GM21447 (cell line): ENCODE results near the gene SGMS1.
"Not testable (repeated sequence)": the region's sequence is repeated elsewhere in the genome, so short reads cannot be mapped to it uniquely, and the experiment has no call there.

Source experiments
- ATAC-seq: cut with Tn5 transposase; IDR thresholded peaks from one replicate; pipeline ENCODE4 v1.9.1; 2021; ENCODE audit not compliant: unreplicated experiment

SGMS1 gene

DNA sequence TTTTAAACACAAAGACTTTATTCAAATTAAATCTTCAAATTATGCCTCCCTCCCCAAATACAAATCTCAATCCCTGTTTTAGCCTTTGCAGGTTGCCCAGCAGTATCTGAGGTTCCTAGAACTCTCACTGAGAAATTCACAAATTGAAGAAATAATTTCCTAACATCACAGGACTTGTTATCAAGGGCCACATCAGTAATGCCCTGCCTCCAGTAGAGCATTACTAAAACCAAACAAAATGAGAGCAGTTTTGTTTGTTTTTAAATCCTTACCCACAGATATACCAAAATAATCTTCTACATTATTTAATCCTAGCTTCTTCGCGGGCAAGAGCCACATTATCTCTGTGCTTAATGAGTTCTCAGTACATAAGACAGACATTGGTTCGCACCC lies 152.2 kb downstream of the SGMS1 start:
- ATAC-seq: no peak

DNA sequence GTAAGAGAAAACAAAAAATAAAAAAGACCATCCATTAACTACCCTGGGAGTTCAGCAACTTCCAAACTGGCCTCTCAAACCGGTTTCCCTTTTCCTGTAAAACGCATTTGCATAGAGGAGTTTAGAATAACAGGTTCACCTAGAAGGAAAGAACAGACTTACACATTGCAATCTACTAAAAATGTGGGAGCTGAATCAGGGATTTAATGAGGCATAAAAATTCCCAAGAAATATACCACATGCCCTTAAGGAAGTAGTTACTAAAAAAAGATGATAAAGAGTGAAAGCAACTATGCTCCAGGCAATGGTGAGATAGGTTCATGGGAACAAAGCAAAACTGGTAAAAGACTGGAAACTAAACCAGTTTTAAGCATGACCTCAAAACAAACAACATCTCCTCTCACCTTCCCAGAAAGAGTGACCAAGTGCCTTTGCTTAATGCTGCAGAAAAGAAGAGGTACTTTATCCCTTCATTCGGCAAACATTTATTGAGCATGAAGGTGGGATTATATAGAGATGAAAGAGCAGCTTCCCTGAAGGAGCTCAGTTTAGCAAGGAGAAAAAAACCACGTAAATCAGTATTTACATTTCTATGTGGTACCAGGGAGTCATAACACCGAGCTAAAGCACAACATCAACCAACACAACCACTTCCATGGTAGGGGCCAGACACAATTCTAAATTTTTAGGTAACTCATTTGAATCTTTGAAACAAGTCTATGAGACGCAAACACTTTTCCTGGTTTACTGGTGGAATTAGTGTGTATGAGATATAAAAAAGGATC lies 152.8 kb downstream of the SGMS1 start:
- no peak for ATAC-seq

DNA sequence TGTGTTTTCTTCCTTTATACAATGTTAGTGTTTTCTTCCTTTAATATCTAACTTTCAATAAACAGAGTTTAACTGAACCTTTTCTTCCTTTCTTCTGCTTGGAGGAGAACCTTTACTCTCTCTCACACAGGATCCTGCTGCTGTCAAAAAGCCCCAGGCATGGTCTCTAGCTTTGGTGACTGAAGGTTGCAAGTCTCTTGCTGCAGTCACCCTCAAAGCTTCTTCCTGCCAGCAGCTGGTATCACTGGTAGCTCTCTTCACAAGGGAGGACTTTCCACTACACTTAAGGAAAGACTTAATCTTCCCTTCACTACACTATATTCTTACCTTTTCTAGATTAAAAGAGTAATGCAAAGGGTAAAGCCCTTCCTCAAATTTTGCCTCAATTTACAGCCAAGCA lies 153.4 kb downstream of the SGMS1 start:
- ATAC-seq: peak; percentile 63

DNA sequence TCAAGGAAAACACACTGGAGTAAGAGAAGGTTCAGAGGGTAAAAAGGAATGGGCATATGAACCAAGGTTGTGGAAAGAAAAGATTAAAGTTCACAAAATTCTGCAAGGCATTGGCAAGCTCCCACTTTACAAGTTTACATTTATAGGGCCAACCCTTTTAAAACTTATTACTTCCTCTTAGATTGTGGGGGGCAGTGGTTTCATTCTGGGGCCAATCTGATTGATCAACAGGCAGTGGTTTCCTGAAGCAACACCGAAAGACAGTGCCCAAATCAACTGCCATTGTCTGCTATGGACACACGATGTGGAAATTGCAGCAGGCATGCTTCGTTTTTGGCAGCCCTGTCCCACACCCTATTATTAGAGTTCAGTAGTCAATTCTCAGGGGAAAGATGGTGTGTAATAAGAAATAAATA lies 154.0 kb downstream of the SGMS1 start:
- ATAC-seq: no peak

DNA sequence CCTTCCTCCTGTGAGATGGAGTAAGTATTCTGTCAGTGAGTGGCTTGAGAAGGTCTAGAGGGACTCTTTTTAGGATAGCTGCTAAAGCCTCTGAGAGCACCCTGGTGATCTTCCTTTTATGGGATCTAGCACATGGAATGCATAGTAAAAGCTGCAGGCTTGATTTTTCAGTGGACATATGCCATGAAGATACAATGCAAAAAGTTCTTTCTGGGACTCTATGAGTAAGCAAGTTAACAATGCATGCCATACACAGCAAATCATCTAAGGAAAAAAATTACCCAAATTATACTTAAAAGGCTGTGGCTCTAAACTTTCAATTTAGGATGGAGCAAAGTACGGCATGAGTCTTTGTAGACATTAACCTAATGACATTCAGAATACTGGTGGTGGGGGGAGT lies 154.5 kb downstream of the SGMS1 start:
- ATAC-seq: no peak

DNA sequence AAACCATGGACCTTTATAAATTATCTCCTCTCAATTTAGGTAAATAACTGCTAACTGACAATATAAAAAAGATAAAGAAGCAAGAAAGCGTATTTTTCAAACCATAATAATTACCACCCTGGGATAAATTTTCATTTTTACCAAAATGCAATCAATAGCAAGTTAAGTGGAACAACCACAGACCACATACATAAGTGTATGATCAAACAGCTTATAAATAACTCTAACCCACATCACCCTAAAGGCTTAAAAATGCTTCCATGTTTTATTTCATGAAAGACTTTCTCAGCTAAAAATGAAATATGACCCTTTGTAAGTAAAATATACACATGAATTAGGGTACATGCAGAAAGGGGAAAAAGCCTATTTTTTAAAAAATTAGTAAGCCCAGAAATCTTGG lies 156.5 kb downstream of the SGMS1 start:
- no peak for ATAC-seq

DNA sequence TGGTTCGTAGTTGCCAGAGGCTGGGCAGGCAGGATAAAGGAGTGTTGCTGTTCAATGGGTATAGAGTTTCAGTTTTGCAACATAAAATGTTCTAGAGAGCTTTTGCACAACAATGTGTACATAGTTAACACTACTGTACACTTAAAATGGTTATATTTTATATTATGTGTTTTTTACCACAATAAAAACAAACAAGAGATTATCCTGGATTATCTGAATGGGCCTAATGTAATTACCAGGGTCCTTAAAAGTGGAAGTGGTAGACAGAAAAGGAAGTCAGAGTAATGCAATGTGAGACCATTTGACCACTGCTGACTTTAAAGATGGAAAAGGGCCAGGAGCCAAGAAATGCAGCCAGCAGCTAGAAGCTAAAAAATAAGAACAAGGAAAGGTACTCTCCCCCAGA lies 159.7 kb downstream of the SGMS1 start:
- no peak for ATAC-seq

DNA sequence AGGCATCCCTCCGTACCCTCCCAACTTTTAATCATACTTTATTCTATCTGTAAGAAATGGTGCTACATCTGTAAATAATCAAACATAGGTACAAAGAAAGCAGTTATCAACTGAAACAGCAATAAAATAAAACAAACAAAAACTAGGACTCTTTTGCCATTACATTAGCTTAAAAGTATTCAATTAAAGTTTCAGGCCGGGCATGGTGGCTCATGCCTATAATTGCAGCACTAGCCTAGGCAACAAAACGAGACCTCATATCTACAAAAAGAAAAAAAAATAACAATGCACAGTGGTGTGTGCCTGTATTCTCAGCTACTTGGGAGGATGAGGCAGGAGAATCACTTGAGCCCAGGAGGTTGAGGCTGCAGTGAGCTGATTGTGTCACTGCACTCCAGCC lies 161.9 kb downstream of the SGMS1 start:
- ATAC-seq: no peak

DNA sequence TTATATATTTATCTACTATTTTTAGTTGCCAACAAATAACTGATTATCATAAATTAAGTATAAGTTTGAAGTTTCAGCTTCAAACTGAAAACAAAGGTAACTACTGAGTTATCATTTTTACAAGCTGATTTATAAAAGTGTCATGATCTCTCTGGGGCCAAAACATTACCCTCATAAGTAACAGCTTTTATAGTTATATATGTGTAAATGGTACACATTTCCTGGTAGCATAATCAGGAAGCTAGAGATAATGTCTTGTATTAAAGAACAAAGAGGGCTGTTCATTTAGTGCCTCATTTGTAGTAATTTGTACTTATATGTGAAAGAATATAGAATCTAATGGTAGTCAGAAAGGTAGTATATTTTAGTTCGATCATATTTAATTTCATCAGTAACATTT lies 162.6 kb downstream of the SGMS1 start:
- no peak for ATAC-seq

DNA sequence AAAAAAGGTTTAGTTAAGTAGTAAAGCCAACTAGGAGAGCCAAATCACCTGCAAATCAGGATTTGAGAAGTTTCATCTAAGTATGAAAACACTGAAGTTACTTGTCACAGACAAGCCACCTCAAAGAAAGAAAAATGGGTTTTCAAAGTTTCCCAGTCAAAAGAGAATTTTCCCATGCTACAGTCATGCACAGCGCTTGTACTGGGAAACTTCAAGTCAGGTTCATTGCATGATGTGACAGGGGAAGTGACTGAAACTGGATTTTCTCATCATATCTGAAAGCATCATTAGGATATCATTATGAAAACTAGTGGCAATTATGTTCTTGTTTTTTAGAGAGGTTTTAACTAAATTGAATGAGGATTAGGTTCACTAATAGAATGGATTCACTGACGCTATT lies 167.0 kb downstream of the SGMS1 start:
- peak; percentile 40 for ATAC-seq

DNA sequence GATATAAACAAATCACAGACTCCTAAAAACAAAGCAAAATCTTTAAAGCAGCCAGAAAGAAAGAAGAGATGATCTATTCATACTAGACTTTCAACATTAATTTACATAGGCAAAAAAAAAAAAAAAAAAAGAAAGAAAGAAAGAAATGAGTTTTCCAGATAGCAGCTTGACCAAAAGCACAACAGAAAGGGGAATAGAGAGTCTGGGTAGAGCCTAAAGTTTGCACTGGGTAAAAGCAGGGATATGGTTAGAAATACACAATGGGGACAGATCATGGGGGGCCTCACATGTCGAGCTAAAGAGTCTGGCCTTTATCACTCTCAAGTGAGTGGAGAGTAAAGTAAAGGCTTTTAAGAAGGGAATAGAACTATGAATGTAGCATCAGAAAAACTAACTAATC lies 169.8 kb downstream of the SGMS1 start:
- peak; percentile 34 for ATAC-seq

DNA sequence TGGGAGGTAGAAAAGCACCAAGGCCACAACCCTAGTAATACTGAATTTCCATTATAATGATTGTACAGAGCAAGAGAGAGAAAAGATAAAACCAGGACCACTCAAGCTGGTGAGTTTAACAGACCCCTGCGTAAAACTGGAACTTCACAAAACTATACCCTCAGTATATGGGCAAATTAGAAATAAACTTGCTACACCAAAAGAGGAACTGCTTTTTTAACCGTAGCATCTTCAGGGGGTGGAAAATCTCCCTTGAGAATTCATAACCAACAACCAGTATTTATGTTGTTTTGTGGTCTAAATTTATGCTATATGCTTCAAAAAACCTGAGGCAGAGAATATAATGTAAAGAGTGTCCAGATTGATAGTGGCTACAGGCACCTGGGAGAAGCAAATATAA lies 171.2 kb downstream of the SGMS1 start:
- ATAC-seq: no peak

DNA sequence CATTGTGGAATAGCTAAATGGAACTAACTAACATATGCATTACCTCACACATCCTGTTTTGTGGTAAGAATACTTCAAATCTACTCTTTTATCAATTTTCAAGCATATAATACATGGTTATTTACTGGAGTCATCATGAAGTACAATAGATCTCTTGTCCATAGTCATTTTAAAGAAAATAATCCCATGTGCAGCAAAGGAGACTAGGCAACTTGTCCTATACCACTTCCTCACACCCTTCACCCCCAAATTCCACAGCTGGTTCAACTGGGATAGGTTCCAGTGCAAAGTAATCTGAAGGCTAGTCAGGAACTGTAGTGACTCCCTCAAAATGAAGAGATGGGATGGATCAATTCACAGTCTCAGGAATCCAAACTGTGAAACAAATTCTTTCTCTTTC lies 176.1 kb downstream of the SGMS1 start:
- no peak for ATAC-seq

DNA sequence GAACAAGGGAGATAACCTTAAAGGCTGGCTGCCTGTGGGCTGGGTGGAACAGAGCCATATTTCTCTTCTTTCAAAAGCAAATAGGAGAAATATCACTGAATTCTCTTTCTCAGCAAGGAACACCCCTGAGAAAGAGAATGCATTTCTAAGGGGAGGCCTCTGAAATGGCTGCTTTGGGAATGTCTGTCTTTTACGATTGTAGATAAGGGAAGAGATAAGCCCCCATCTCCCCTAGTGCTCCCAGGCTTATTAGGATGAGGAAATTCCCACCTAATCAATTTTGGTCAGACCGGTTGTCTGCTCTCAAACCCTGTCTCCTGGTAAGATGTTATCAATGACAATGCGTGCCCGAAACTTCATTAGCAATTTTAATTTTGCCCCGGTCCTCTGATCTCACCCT lies 178.0 kb downstream of the SGMS1 start:
- ATAC-seq: not testable (repeated sequence)

DNA sequence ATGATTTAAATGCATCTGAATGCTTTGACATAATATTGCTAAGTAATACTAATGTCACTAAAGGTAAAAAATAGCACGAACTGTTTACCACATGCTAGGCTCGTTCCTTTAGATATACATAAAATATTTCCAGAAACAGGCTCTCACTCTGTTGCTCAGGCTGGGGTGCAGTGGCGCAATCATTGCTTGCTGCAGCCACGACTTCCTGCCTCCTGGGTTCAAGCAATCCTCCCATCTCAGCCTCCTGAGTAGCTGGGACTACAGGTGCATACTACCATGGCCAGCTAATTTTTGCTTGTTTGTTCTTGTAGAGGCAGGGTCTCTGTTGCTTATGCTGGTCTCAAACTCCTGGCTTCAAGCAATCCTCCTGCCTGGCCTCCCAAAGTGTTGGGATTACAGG lies 183.3 kb downstream of the SGMS1 start:
- no peak for ATAC-seq

DNA sequence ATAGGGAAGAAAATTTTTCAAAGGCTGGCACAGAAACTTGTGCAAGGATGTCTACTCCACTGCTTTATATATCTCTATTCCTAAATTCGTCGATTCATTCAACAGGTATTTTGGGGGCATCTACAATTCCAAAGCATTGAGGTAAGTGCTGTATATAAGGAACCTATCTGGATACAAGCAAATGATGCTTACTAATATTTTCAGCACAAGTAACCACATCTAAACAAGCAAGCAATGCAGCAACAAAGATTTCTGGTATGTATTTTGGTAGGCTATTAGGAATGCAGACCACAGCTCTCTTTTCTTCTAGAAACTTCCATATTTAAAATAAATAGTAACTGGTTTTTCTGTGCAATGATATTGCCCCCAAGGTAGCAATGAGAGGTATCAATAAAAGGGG lies 183.9 kb downstream of the SGMS1 start:
- no peak for ATAC-seq

DNA sequence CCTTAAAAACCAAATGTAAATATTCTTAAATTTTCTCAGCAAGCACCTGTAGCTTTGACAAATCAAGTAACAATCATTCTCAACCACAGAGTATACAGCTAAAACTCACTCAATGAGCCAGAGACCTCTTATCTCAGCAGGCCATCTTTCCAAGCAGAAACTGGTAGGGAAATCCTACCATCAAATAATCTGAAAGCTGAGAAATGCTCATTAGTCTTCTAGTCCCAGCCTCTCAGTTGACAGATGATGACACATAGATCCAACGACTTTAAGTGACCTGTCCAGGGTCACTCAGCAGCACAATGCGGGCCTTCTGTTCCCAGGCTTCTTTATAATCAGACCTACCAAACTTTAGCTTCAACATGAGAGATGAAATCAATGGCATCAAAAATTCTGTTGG lies 184.6 kb downstream of the SGMS1 start:
- ATAC-seq: no peak

DNA sequence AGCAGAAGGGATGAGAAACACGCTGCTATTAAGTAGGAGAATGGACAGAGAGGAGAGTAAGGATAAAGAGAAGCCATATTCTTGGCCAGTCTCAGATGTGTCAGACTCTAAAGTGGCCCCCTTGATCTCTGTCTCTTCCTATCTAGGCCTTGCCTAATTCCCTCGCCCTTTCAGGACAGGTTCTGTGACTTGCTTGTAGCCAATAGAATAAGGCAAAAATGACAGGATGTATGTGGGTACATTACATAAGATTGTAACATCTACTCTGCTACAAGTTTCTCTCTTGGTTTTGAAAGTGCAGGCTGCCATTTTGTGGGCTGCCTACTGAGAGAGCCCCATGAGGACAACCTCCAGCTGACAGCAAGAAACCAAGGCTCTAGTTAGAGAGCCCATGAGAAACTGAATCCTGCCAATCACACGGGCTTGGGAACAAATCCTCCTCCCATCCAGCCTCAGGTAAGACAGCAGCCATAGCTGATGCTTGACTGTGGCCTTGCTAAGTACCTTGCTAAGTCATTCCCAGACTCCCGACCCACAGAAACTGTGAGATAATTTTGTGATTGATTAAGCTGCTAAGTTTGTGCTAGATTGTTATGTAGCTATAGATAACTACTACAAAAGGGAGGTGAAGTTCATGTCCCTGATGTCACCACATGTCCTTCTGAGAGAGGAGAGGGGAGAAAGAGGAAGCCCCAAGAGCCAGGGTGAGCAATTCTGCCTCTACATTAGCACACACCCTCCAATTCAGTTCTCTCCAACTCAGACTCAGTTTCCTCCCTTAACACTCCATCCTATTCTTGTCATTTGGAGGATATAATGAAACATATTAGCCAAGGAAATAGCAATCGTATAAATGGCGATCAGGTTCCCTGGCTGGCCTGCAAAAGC lies 185.5 kb downstream of the SGMS1 start:
- no peak for ATAC-seq

DNA sequence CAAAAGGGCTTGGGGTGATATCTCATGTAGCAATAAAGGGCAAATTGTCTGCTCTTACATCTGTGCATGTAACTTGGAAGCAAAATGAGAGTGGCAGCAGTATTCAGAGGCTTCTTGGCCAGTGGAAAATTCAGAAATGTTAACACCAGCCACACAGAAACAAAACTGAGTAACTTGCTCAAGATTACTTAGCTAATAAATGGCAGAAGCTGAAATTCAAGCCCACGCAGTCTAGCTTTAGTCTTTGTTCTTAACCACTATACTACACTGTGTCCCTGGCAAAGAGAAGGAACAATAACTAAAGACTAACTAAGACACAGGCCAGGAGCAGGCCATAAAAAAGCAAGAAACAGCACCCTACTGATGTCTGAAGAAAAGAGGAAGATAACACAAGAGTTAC lies 186.5 kb downstream of the SGMS1 start:
- no peak for ATAC-seq

DNA sequence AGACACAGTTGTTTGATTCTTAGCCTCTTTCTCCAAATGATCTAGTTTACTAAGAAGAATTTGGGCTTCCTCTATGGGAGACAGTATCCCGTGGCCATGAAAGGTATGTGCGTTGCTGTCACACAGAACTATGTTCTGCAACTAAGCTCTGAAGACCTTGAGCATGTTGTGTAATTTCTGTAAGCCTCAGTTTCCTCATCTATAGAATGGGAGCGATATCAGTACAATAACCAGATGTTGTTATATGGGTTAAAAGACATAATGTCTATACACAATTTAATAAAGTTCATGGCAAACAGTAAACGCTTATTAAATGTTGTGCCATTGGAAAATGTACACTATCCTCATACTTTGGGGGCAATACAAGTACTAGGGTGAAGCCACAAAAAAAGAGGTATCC lies 187.0 kb downstream of the SGMS1 start:
- ATAC-seq: no peak

DNA sequence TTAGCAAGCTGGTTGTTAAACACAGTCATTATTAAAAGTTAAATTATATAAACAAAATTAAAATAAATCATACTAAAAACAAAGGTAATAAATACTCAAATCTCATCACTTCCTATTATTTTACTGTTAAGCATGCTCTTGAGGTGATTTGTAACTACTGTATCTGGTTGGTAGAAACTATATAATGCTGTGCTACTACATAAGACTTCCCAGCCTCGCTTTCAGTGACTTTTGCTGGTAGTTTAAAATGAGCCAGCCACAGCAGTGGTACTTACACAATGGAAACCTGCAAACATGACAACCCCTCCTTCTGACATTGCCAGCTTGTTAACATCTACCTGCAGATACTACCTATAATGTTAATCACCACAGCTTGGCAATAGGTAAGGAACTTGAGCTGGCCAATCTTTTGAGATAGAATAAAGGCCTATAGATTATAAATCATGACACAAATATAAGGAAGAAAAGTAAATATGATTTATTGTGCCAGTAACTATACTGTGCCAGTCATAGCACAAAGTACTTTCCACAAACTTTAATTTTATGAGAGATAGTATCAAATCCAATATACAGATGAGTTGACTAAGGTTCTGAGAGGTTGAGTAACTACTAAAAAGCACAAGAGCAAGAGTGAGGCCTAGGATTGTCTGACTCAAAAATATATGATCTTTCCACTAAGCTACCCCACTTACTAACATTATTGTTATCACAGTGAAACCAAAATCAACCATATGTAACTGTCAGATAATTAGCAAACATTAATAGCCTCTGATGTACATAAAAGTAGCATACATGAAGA lies 191.3 kb downstream of the SGMS1 start:
- peak; percentile 51 for ATAC-seq

DNA sequence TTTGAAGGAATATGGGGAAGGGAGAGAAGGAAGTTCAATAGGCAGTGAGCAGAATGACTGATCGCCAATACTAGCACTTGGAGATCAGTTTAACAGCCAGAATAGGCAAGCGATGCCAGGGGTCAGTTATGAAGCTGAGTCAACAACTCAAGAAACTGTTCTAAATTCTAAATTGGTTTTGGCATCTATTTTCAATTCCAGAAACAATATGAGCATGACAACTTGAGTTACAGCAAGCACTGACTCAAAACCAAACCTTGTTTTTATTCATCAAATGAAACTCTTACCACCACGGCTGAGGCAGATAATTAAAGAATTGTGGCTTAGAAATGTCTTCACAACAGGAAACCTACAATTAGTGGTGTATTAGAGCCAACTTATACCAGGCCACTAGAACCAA lies 192.0 kb downstream of the SGMS1 start:
- ATAC-seq: peak; percentile 79
